ENCODE data around the gene DIDO1.

DIDO1 gene

GRCh38 chr20:62893700-62894099, 32.6 kb downstream of the DIDO1 start:
- CTCF ChIA-PET: interaction anchor here (1.0 to 2.1 kb wide), 6 partner anchors 14 to 115 kb away, joined by 3 to 7 read pairs (median 5); no protein-coding TSS in a partner anchor
- no peak for DNase-seq (ENCODE audit: extremely low spot score)
- TF ChIP-seq CTCF (IDR thresholded peaks at IDR 0.05; ENCODE audit: control extremely low read depth, extremely low read depth, low read depth, missing control alignments): no peak
- POLR2A ChIA-PET: no interaction called here

- CTCF ChIA-PET: interaction anchor here (1.0 to 6.3 kb wide), 2 partner anchors 8 to 21 kb away, joined by 3 to 66 read pairs; no protein-coding TSS in a partner anchor
- no peak for TF ChIP-seq CTCF (IDR thresholded peaks at IDR 0.05; ENCODE audit: control extremely low read depth, extremely low read depth, low read depth, missing control alignments)
- POLR2A ChIA-PET: no interaction called here
- no peak for DNase-seq (ENCODE audit: extremely low spot score)
These were observed 33.7 kb downstream of the DIDO1 start for GRCh38 chr20:62892348-62893304.

- CTCF ChIA-PET: interaction anchor here (0.7 to 6.3 kb wide), 4 partner anchors 10 to 29 kb away, joined by 3 to 66 read pairs (median 3); no protein-coding TSS in a partner anchor
- TF ChIP-seq CTCF (IDR thresholded peaks at IDR 0.05; ENCODE audit: control extremely low read depth, extremely low read depth, low read depth, missing control alignments): no peak
- POLR2A ChIA-PET: no interaction called here
- DNase-seq (ENCODE audit: extremely low spot score): no peak
These were observed 35.2 kb downstream of the DIDO1 start for GRCh38 chr20:62891111-62891510.

GRCh38 chr20:62890444-62890843, 35.9 kb downstream of the DIDO1 start:
- ChIA-PET POLR2A (no interaction called here), CTCF (interaction anchor here (0.7 to 6.3 kb wide), 5 partner anchors 10 to 30 kb away, joined by 3 to 66 read pairs (median 5); no protein-coding TSS in a partner anchor)
- DNase-seq (ENCODE audit: extremely low spot score): no peak
- TF ChIP-seq CTCF (IDR thresholded peaks at IDR 0.05; ENCODE audit: control extremely low read depth, extremely low read depth, low read depth, missing control alignments): no peak

- ChIA-PET CTCF (interaction anchor here (1.0 to 6.3 kb wide), 6 partner anchors 11 to 67 kb away, joined by 3 to 66 read pairs (median 6); no protein-coding TSS in a partner anchor), POLR2A (no interaction called here)
- TF ChIP-seq CTCF (IDR thresholded peaks at IDR 0.05; ENCODE audit: control extremely low read depth, extremely low read depth, low read depth, missing control alignments): no peak
- DNase-seq (ENCODE audit: extremely low spot score): no peak
These were observed 36.4 kb downstream of the DIDO1 start for GRCh38 chr20:62889871-62890270.

- no peak for DNase-seq (ENCODE audit: extremely low spot score)
- TF ChIP-seq CTCF (IDR thresholded peaks at IDR 0.05; ENCODE audit: control extremely low read depth, extremely low read depth, low read depth, missing control alignments): no peak
- POLR2A ChIA-PET: no interaction called here
- CTCF ChIA-PET: interaction anchor here (1.0 to 6.3 kb wide), 6 partner anchors 10 to 66 kb away, joined by 3 to 66 read pairs (median 6); no protein-coding TSS in a partner anchor
These were observed 36.9 kb downstream of the DIDO1 start for GRCh38 chr20:62889411-62889810.
